RWPE1 (cell line): Measurements from ENCODE around the gene PPFIA2.

Experiments
- CTCF ChIA-PET: fragments of 350-600 bp; sonication (Branson Sonifier 250); formaldehyde crosslinking; extraction: SDS; loops from one replicate; lab custom pipeline; 2021; lab: Yijun Ruan, JAX
- POLR2A ChIA-PET: fragments of 400-600 bp; formaldehyde crosslinking; extraction: SDS; loops from one replicate; lab custom pipeline; 2020; ENCODE audit warnings: antibody characterized with exemption; ENCODE audit not compliant: low non-redundant PET; lab: Yijun Ruan, JAX
- DNase-seq: peaks from one replicate; pipeline ENCODE4 v3.0.0; 2012; ENCODE audit warnings: low spot score
- H3K27ac ChIP-seq: fragments of 450-650 bp; 2 replicates; pipeline ENCODE4 v1.5.1; 2017
- TF ChIP-seq, protein P1 (sequence below): fragments of 450-650 bp; conservative IDR thresholded peaks from 2 replicates; pipeline ENCODE4 v1.5.1; 2017; ENCODE audit warnings: low read depth, mild to moderate bottlenecking

Gene PPFIA2

DNA sequence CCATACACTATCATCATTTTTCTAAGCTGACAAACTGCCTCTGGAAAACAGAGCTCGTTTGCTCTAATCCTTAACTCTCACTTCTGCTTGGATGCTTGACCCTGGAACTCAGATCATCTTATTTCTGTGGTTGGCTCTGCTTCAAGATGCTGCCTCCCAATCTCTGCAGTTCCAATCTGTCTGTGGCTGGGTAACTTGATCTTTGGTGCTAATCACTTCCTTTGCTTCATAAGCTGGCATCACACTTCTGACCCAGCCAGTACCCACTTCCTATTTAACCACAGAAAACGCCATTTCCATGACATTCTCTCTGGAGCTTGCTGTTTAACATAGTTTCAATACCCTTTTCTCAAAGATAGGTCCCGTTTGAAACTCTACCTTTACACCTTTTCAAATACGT, 427.1 kb downstream of the PPFIA2 start:
- DNase-seq: no peak
- POLR2A ChIA-PET: no interaction called here
- CTCF ChIA-PET: interaction anchor here (0.5 kb wide), 1 partner anchor 1911 kb away, joined by 4 read pairs; no protein-coding TSS in a partner anchor
- H3K27ac ChIP-seq: no peak overlapping the region
- TF ChIP-seq, protein P1, sequence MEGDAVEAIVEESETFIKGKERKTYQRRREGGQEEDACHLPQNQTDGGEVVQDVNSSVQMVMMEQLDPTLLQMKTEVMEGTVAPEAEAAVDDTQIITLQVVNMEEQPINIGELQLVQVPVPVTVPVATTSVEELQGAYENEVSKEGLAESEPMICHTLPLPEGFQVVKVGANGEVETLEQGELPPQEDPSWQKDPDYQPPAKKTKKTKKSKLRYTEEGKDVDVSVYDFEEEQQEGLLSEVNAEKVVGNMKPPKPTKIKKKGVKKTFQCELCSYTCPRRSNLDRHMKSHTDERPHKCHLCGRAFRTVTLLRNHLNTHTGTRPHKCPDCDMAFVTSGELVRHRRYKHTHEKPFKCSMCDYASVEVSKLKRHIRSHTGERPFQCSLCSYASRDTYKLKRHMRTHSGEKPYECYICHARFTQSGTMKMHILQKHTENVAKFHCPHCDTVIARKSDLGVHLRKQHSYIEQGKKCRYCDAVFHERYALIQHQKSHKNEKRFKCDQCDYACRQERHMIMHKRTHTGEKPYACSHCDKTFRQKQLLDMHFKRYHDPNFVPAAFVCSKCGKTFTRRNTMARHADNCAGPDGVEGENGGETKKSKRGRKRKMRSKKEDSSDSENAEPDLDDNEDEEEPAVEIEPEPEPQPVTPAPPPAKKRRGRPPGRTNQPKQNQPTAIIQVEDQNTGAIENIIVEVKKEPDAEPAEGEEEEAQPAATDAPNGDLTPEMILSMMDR: no peak

DNA sequence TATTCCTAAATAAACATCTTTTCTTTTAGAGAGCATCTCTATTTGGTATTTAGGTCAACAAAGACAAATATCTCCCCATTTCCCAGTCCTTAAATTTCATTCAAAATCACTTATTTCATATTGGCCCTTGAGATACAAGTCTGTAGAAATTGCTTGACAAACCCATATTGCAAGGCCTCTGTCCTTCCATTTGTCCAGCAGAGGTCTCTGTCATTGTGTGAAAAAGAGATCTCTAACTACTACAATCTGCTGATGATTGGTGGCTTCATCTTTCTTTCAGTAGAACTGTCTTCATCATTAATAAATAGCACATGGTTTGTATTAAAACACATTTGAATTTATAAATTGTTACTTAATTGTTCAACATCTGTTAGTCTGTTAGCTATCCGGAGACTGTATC, 428.7 kb downstream of the PPFIA2 start:
- TF ChIP-seq, protein P1: no peak
- ChIA-PET CTCF (no interaction called here), POLR2A (no interaction called here)
- DNase-seq: no peak
- H3K27ac ChIP-seq: no peak overlapping the region

DNA sequence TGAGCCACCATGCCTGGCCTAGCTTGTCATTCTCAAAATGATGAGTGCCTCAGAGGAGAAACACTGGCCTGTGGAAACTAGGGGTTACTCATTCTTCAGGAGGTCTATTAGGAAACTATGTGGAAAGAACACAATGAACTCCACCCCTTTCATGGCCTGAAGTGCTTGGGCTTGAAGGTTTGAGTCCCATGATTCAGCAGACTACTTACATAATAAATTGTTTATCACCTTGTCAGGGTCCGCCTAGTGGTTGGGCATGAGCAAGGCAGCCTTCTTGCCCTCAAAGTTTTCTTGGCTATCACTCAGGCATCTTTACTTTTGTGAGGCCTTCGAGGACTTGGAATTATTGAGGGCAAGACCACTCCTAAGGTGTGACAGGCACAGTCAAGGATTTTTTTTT, 430.1 kb downstream of the PPFIA2 start:
- POLR2A ChIA-PET: no interaction called here
- H3K27ac ChIP-seq: no peak overlapping the region
- DNase-seq: no peak
- TF ChIP-seq, protein P1: 0 out of 2 replicates have a peak, but pooled peaks have one; percentile 12
- CTCF ChIA-PET: interaction anchor here (1.7 kb wide), 1 partner anchor 12 kb away, joined by 4 read pairs; no protein-coding TSS in a partner anchor

DNA sequence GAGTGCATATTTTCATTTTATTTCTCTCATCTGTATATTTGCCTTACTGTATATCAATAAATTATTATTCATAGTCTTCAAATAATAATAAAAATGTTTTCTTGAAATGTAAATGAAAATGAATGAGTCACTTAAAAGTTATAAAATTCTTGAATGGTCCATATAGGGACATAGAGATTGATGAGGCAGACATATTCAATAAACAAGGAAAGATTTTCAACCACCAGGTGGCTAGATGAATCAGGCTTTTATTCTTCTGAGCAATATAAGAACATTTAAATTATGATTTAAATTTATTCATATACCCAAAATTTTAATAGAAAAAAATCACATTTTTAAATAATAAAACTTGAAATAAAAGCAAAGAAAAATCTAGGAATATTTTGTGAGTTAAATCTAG, 431.7 kb downstream of the PPFIA2 start:
- TF ChIP-seq, protein P1: no peak
- no peak overlapping the region for H3K27ac ChIP-seq
- no peak for DNase-seq
- ChIA-PET CTCF (interaction anchor here (1.7 kb wide), 1 partner anchor 10 kb away, joined by 4 read pairs; no protein-coding TSS in a partner anchor), POLR2A (no interaction called here)

DNA sequence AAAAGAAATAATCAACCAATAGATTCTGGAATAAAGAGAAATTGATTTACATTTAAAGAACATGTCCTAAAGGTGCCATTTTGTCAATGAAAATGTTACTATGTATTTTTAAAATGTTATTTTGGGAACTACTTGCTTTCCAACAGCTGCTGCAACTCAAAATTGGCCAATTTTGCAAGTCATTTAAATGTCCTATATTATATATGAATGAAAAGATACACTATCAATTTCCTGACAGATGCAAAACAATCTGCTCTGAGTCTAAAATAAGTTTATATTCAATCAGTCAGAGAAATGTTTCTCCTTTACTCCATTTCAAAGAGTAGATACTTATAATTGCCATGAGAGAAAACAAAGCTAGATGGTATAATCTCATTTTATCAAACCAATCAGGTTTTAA, 434.1 kb downstream of the PPFIA2 start:
- TF ChIP-seq, protein P1: no peak
- CTCF ChIA-PET: no interaction called here
- no peak for DNase-seq
- H3K27ac ChIP-seq: no peak overlapping the region
- POLR2A ChIA-PET: no interaction called here

DNA sequence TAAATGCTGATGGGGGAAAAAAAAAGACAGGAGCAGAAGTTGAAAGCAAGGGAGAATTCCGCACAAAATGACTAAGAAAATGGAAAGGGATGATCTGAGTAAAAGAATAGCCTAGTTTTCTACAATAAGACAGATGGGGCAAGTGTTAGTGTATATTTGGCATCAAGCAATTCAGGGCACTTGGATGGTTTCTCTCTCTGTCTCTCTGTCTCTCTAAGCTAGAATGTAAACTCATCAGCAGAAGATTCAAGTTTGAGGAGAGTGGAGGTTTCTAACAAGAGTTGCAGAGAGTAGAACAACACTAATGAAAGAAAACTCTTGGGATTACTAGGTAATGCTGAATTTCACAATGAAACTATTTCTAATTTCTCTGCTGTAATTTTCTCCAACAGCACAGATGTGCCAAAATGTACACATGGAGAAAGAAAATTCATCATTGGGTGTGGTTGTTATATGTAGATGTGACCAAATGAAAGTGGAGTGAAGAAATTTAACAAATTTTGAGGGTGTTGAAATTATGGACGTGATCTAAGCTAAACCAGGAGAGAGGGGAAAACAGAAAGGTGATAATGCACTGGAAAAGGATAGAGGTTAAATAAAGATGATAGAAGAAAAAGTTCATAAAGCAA, 444.1 kb downstream of the PPFIA2 start:
- no peak for DNase-seq
- H3K27ac ChIP-seq: no peak overlapping the region
- TF ChIP-seq, protein P1: no peak
- ChIA-PET POLR2A (no interaction called here), CTCF (no interaction called here)
